Stimulated activated naive CD4-positive, alpha-beta T cell (primary cell): Measurements from ENCODE around the gene MRPS18A.

Experiments used
- DNase-seq, 6 experiments: peaks; one replicate each; lab custom pipeline; 2025; lab: John Stamatoyannopoulos, UW

MRPS18A gene

DNA sequence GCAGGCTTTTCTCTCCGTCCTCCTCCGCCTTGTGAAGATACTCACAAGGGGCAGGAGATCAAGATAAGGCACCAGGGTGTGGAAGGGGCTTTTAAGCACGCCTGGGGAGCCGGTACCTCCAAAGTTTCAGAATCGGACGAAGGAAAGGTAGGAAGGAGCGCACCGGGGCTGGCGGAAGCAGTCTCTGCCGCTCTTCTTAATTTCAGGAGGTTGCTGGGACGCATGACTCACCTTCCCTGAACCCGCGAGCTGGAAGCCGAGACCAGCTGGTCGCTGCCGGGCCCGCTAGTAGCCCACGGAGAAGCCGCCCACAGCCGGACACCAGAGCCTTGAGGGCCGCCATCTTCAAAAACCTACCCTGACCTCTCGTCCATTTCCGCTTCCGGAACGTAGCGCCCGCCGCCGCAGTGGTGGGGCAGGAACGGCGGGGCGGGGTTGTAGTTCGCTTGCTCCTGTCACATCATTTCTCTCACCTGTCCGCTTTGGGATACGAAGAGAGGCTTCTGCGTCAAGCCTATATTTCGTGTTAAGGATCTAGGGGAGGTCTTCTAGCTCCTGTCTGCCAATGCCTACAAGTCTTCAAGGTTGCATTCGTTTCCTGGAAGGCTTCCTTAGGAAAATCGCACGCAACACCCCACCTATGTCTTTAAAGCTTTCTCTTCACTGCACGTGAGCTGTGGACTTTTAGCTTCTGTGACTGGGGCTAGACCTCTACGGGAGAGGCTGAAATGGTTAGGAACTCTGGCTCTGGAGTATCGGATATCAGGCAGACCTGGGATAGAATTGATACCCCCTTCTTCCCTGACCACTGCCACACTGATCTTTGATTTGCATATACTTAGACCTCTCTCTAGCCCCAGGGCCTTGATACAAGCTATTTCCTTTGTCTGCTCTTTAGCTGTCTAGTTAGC lies at the start of gene MRPS18A:
MRPS18A (minus strand) TSS at position 355 of the 911 bp plus-strand sequence; CDS start at position 343, 12 bp downstream.
- DNase-seq: peak; percentile 59 to 72 (median 62)

- no peak for DNase-seq
Measured at GRCh38 chr6:43736844-43737243, 49.3 kb upstream of the MRPS18A start.

GRCh38 chr6:43736211-43736786 lies 48.7 kb upstream of the MRPS18A start:
- DNase-seq: no peak

- no peak for DNase-seq
Measured at GRCh38 chr6:43735642-43736199, 48.1 kb upstream of the MRPS18A start.

DNA sequence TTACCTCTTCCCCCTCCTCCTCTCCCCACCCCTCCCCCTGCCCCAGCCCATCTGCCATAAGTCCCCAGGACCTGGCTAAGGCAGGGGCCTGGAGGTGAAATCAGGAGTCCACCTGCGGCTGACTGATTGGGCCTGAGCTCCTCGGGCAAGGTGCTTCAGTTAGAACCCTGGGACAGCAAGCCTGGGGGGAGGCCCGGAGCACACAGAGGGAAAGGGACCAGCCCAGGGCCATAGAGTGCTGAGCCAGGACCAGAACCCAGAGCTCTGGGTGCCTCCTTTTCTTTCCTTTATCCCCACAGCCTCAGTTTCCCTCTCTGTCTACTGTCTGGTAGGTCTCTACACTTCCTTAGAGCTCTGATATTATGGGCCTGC lies 46.7 kb upstream of the MRPS18A start:
- no peak for DNase-seq

DNA sequence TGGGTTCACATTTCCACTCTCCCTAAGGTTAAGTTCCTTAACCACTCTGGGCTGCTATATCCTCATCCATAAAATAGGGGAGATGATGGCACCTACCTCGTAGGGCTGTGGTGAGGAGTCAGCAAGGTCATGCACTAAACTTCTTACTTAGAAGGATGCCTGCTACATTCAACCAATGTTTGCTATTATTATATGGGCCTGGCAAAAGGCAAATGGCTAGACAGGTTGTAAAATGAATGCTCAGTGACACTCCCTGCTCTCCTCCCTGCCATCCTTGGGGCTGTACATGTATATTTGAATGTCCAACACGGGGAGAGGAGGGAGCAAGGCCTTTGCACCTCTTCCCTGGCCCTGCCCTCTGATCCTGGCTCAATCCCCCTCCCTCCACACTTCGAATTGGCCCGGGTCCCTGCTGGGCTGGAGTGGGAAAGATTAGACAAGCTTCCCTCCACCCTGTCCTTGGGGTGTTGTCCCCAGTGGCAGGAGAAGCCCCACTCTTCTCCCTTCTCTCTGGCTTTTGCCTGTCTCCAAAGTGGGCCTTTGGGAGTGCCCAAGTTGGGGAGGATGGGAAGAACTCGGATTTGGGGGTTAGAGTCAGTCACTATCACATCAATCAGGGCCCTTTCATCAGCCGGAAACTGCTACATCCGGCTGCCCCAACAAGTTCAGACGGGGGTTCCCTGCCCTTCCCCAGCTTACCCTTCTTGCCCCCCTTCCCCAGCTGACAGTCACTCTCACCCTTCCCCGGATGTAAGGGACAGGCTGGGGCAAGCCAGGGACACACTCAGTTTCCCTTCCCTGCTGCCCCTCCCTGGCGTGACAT lies 46.1 kb upstream of the MRPS18A start:
- DNase-seq: peak in 2 of 6 experiments; percentile 4 to 47

- no peak for DNase-seq
Measured at GRCh38 chr6:43730634-43731033, 43.0 kb upstream of the MRPS18A start.

DNA sequence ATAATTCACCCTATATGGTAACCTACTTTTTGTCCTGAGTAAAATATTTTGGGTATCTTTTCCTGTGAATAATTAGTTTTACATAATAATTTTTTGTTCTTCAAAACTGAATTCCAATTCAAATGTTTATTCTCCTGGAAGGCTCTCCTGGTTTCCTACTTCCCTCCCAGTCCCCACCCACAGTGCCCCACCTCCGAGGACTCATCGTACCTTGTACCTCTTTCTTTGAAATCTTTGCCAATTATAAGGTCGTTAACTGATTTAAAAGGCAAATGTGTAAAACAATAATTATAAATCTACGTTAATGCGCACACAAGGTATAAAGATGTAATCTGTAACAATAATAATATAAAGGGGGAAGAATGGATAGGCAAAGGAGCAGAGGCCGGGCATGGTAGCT lies 41.9 kb upstream of the MRPS18A start:
- DNase-seq: no peak

DNA sequence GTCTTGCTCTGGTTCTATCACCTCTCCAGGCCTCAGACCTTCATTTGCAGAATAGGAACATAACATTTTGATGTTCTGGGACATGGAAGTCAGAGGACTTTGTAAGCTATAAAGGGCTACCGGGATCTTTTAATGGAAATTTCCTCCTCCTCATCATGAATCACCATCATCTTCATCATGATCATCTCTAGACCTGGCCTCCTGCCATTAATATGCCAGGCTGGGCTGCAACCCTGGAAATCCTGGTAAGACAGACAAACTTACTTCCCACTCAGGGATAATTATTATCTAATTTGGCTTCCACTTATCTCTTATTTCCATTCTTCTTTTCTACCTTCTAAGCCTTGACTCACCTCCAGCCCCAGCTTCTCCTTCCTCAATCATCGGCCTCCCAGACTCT lies 41.0 kb upstream of the MRPS18A start:
- no peak for DNase-seq

DNA sequence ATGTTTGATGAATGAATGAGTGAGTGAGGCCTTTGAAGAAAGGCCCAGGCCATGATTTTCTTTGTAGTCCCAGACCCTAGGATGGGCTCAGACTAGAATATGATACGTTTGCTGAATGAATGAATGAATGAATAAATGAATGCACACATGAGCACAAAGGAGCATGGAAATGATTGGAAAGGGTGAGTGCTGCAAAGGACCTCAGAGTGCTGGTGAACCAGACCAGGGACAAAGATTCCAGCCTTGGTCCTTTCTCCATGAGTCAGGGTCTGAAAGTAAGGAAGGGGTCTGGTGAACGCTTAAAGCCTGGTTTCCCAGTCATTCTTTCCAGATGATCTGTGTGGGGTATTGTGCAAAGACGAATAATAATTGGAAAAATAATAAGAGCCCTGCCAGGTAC lies 40.0 kb upstream of the MRPS18A start:
- DNase-seq: no peak

GRCh38 chr6:43725643-43726580 lies 38.3 kb upstream of the MRPS18A start:
- no peak for DNase-seq

DNA sequence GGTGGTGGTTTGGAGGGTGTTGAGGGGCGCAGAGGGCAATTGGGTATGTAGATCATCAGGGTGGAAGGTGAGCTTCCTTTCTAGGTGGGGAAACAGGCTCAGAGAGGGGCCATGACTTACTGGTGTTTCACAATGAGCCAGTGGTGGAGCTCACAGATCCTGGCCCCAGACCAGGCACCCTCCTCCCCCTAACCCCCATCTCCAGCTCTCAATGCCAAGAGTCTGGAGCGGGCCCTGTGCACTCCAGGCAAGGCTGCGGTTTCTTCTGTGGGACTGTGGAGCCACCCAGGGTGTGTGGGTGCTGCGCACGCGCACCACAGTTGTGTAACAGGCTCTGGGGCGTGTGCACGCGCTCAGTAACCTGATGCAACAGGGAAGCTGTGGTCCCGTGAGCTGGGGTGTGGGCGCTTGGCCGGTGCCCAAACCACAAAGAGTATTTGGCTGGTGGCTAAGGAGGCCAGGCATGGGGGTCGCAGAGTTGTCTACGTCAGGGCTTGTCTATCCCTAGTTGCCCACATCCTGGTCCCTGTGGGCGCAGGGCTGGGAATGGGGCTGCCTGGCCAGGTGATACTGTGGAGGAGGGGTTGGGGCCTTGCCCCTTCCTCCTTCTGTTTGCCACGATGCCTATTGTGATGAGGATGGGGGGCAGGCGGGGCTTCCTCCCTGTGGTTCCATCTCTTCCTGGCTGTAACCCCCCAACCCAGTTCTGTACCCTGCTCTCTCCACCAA lies 37.5 kb upstream of the MRPS18A start:
- DNase-seq: peak; percentile 11 to 80 (median 60)

- no peak for DNase-seq
Measured at GRCh38 chr6:43724354-43724753, 36.8 kb upstream of the MRPS18A start.

GRCh38 chr6:43723737-43724295 lies 36.2 kb upstream of the MRPS18A start:
- peak; percentile 30 to 66 (median 50) for DNase-seq

DNA sequence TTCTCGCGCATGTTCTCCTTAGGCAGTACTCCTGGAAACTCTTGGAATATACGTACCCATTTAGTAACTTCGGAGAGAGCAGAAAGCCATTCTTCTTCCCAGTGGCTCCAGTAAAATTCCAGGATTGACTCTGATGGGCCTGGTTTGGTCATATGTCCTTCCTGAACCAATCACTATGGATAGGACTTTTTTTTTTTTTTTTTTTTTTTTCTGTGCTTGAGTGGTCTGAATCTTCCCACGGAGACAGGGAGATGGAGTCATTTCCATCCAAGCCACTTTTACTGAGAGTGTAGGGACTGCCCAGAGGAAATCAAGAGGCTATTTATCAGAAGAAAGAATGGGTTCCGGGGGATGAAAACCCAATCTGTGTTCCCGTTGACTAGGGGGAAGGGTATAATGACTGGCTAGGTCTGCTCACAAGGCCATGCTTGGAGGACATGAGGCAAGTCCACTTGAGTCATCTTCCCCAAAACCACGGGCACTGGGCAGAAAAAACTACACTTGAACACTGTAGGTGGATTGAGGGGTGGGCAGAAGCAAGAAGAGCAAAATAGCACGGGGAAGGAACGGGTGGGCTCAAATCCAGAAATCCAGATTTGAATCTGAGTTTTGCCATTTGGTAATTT lies 35.4 kb upstream of the MRPS18A start:
- no peak for DNase-seq

DNA sequence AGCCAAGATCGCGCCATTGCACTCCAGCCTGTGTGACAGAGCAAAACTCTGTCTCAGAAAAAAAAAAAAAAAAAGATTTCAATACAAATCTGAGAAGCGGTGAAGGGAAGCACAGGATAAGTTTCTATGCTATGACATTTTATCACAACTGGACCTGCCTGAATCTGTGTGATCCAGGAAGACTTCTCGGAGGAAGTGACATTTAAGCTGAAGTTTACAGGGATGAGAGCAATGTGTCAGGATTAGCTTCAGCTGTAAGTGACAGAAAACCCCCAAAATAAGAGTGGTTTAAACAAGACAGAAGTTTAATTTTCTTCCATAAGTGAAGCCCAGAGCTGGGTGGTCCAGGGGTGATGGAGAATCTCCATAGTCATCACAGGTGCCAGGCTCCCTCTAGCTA lies 33.4 kb upstream of the MRPS18A start:
- DNase-seq: no peak

DNA sequence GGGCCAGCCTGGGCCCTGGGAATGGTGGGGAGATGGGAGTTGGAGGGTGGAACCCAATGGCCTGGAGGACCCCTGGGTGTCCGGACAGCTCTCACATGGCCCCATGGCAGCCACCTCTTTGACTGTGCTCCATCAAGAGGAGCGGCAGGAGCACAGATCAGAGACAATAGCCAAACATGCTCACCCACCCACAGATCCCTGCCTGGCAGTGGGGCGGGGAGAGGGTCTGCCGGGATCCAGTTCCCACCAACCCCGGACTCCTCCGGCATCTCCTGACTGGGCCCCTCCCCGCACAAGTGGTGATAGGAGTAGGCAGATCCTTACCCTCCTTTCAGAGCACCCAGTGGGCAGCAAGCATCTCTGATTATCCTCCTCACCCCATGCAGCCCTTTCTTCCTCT lies 31.9 kb upstream of the MRPS18A start:
- no peak for DNase-seq

- DNase-seq: no peak
Measured at GRCh38 chr6:43718387-43719105, 31.0 kb upstream of the MRPS18A start.

DNA sequence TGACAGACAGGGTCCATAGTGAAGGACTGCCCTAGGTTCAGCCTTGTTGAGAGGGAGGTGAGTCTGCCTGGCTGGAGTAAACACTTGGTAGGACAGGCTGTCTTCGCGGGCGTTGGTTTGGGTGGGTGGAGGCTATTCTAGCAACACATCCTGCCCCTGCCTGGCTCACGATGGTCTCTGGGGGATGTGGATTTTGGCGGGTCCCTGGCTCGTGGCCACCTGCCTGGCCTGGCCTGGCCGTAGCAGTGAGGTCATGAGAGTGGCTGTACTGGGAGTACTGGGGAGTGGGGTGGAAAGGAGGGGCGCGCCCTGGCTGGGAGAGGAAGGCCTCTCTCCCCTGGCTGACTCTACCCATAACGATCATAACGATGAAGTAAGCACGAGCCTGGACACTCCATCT lies 30.2 kb upstream of the MRPS18A start:
- no peak for DNase-seq
